SU-DHL-6 (cell line): Measurements from ENCODE around the gene ZNF711.

Experiments used
- EZH2phosphoT487 ChIP-seq: fragments of 200-600 bp; sonication (generic), shearing (Covaris generic); conservative IDR thresholded peaks from 2 replicates; pipeline ENCODE4 v1.6.1; 2018; ENCODE audit warnings: mild to moderate bottlenecking, antibody characterized with exemption, low read length, moderate library complexity, mixed read lengths
- TF ChIP-seq, protein P1 (sequence below): fragments of 200-600 bp; sonication (generic); IDR thresholded peaks from one replicate; pipeline ENCODE4 v1.5.1; 2017; ENCODE audit warnings: antibody characterized with exemption, mild to moderate bottlenecking, low read length, moderate library complexity; ENCODE audit not compliant: insufficient read depth, poor library complexity, severe bottlenecking

DNA sequence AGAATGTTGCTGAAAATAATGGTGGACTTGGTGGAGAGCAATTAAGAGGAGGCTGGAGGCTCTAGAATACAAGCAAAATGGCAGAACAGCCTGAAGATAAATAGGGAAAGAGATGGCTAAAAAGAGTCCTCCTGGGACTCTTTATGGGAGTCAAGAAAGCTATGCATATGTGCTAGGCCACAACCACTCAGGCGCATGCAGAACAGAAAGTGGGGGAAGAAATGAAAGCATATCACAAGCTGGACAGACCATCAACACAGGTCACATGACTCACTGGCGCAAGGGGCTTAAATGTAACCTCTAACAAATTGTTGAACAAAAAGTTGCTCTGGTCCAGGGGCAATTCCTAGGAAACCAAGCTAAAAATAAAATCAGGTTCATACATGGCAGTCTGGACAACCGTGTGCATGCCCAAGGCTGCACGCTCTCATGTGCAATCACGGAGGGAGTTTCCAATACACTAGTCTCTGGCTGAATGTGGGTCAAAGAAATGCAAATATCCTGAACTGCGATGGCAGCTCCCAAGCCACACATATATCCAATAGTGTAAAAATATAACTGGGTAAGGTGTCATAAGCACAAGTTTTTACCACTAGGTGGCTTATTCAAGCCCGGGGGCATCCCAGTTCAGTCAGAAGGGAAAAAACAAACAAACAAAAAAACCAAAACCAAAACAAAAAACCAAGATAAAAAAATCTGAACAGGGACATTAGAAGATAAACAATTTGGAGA is 45.4 kb downstream of the ZNF711 start:
- TF ChIP-seq, protein P1, sequence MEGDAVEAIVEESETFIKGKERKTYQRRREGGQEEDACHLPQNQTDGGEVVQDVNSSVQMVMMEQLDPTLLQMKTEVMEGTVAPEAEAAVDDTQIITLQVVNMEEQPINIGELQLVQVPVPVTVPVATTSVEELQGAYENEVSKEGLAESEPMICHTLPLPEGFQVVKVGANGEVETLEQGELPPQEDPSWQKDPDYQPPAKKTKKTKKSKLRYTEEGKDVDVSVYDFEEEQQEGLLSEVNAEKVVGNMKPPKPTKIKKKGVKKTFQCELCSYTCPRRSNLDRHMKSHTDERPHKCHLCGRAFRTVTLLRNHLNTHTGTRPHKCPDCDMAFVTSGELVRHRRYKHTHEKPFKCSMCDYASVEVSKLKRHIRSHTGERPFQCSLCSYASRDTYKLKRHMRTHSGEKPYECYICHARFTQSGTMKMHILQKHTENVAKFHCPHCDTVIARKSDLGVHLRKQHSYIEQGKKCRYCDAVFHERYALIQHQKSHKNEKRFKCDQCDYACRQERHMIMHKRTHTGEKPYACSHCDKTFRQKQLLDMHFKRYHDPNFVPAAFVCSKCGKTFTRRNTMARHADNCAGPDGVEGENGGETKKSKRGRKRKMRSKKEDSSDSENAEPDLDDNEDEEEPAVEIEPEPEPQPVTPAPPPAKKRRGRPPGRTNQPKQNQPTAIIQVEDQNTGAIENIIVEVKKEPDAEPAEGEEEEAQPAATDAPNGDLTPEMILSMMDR = no peak
- no peak for TF ChIP-seq EZH2phosphoT487
